GM23338 (cell line): ENCODE measurements around the gene NUDT12. TPM values are rescaled to one million over a fixed set of nuclear protein-coding genes. Genes with fewer than 3 reads are reported as not detected.

Source experiments
- ATAC-seq: fragments of 200-7000 bp; cut with Tn5 transposase; 3 replicates; pipeline ENCODE4 v1.9.1; 2020
- DNase-seq: peaks from one replicate; pipeline ENCODE4 v3.0.0-alpha.2; 2015; ENCODE audit warnings: low spot score
- H2AFZ ChIP-seq: fragments of 200-600 bp; sonication (generic); 2 replicates; pipeline ENCODE4 v1.8.0; 2016; ENCODE audit warnings: antibody characterized with exemption, mild to moderate bottlenecking, moderate library complexity
- H3F3A ChIP-seq: fragments of 200-600 bp; sonication (generic); replicated peaks from 2 replicates; pipeline ENCODE4 v1.8.0; 2017; ENCODE audit warnings: antibody characterized with exemption, mixed run types, low read depth
- H3K27ac ChIP-seq: fragments of 200-600 bp; sonication (generic); 2 replicates; pipeline ENCODE4 v1.6.1; 2016; ENCODE audit warnings: low read depth
- H3K27me3 ChIP-seq: fragments of 200-600 bp; sonication (generic); 2 replicates; pipeline ENCODE4 v1.8.0; 2016; ENCODE audit warnings: mild to moderate bottlenecking, mixed run types, moderate library complexity; ENCODE audit not compliant: insufficient read depth
- H3K36me3 ChIP-seq: fragments of 200-600 bp; sonication (generic); 2 replicates; pipeline ENCODE4 v1.8.0; 2016; ENCODE audit warnings: mild to moderate bottlenecking; ENCODE audit not compliant: insufficient read depth
- H3K4me1 ChIP-seq: fragments of 200-600 bp; sonication (generic); 2 replicates; pipeline ENCODE4 v1.8.0; 2016; ENCODE audit warnings: mild to moderate bottlenecking, moderate library complexity; ENCODE audit not compliant: insufficient read depth
- H3K4me2 ChIP-seq: fragments of 200-600 bp; sonication (generic); 2 replicates; pipeline ENCODE4 v1.7.1; 2017; ENCODE audit warnings: mixed run types
- H3K4me3 ChIP-seq: fragments of 200-600 bp; sonication (generic); 2 replicates; pipeline ENCODE4 v1.6.1; 2016; ENCODE audit warnings: mixed run types
- H3K79me2 ChIP-seq: fragments of 200-600 bp; sonication (generic); replicated peaks from 2 replicates; pipeline ENCODE4 v1.8.0; 2017; ENCODE audit warnings: mild to moderate bottlenecking; ENCODE audit not compliant: insufficient read depth
- H3K9me2 ChIP-seq: fragments of 200-600 bp; sonication (generic); 2 replicates; pipeline ENCODE4 v1.8.0; 2017; ENCODE audit not compliant: insufficient read depth
- H4K20me1 ChIP-seq: fragments of 200-600 bp; sonication (generic); replicated peaks from 2 replicates; pipeline ENCODE4 v1.8.0; 2017; ENCODE audit warnings: mild to moderate bottlenecking; ENCODE audit not compliant: insufficient read depth
- H3K27ac Mint-ChIP-seq: 2 replicates; pipeline ENCODE4 v1.8.0; 2020; ENCODE audit warnings: inconsistent platforms, mild to moderate bottlenecking, moderate library complexity, mixed read lengths
- H3K27me3 Mint-ChIP-seq: 3 replicates; pipeline ENCODE4 v1.8.0; 2022; ENCODE audit warnings: low read depth, mild to moderate bottlenecking, moderate library complexity, mixed read lengths, inconsistent platforms; ENCODE audit not compliant: insufficient read depth, poor library complexity
- H3K36me3 Mint-ChIP-seq: 3 replicates; pipeline ENCODE4 v1.8.0; 2021; ENCODE audit warnings: low read depth, mild to moderate bottlenecking, inconsistent platforms, moderate library complexity, mixed read lengths
- H3K4me1 Mint-ChIP-seq: 3 replicates; pipeline ENCODE4 v1.8.0; 2020; ENCODE audit warnings: mild to moderate bottlenecking, inconsistent platforms, mixed read lengths
- H3K4me3 Mint-ChIP-seq: 3 replicates; pipeline ENCODE4 v1.8.0; 2021; ENCODE audit warnings: moderate library complexity, mild to moderate bottlenecking, inconsistent platforms, mixed read lengths
- H3K9me3 Mint-ChIP-seq: 3 replicates; pipeline ENCODE4 v1.8.0; 2020; ENCODE audit warnings: moderate library complexity, mild to moderate bottlenecking, inconsistent platforms, mixed read lengths
- CREB1 ChIP-seq: fragments of 250-450 bp; sonication (Bioruptor Pico); IDR thresholded peaks from 2 replicates; pipeline ENCODE4 v1.5.0; 2020; ENCODE audit warnings: low read depth, mild to moderate bottlenecking, moderate library complexity
- CTCF ChIP-seq, 2 experiments: fragments of 200-600 bp in 1 of 2; sonication (generic) in 1 of 2; conservative IDR thresholded peaks; 2 replicates each; pipeline versions ENCODE4 v1.5.1 to v1.6.1; 2016 to 2017; ENCODE audit warnings: antibody characterized with exemption in 2 of 2, low read depth in 2 of 2, mild to moderate bottlenecking in 2 of 2, moderate library complexity in 1 of 2
- EZH2 ChIP-seq: fragments of 200-600 bp; sonication (generic); IDR thresholded peaks from one replicate; pipeline ENCODE4 v1.8.0; 2017; ENCODE audit warnings: antibody characterized with exemption, mild to moderate bottlenecking, low read depth; ENCODE audit not compliant: unreplicated experiment
- JUNB ChIP-seq: IDR thresholded peaks from one replicate; pipeline ENCODE4 v1.6.1; 2016; ENCODE audit warnings: antibody characterized with exemption; ENCODE audit not compliant: unreplicated experiment
- NANOG ChIP-seq: IDR thresholded peaks from 2 replicates; pipeline ENCODE4 v1.6.1; 2016; ENCODE audit warnings: antibody characterized with exemption, borderline replicate concordance
- POLR2AphosphoS5 ChIP-seq: IDR thresholded peaks from 2 replicates; pipeline ENCODE4 v1.6.1; 2016; ENCODE audit warnings: antibody characterized with exemption, low read depth
- REST ChIP-seq: IDR thresholded peaks from one replicate; pipeline ENCODE4 v1.6.1; 2018; ENCODE audit warnings: antibody characterized with exemption; ENCODE audit not compliant: unreplicated experiment
- STAT1 ChIP-seq: IDR thresholded peaks from one replicate; pipeline ENCODE4 v1.6.1; 2016; ENCODE audit warnings: antibody characterized with exemption; ENCODE audit not compliant: unreplicated experiment
- ZNF114 ChIP-seq: fragments of 250-450 bp; sonication (Bioruptor Pico); IDR thresholded peaks from 2 replicates; pipeline ENCODE4 v1.5.0; 2020; ENCODE audit warnings: mild to moderate bottlenecking, moderate library complexity
- ZNF331 ChIP-seq: fragments of 250-450 bp; sonication (Bioruptor Pico); IDR thresholded peaks from 2 replicates; pipeline ENCODE4 v1.5.0; 2020; ENCODE audit warnings: low read depth, mild to moderate bottlenecking, moderate library complexity
- ZNF462 ChIP-seq: fragments of 250-450 bp; sonication (Bioruptor Pico); IDR thresholded peaks from 2 replicates; pipeline ENCODE4 v1.5.0; 2020; ENCODE audit warnings: mild to moderate bottlenecking, moderate library complexity
- polyA plus RNA-seq: library from polyadenylated mRNA; unstranded; fragments of >200 nt; fragmentation: Nextera tagmentation; extraction: Ambion mirVana; gene quantifications from 2 replicates; pipeline ENCODE4 v1.2.1, GENCODE V29; 2016
- total RNA-seq: library from RNA; depleted of rRNA; stranded (reverse); fragments of >200 nt; shearing (Covaris generic); gene quantifications from 2 replicates; pipeline ENCODE4 v1.2.3, GENCODE V29; 2014

The NUDT12 gene
- total and polyA plus RNA-seq, 2 experiments from 2014 or later: 11.5 to 12.8 TPM

- no peak for TF ChIP-seq ZNF331 (CRISPR knock-in tag)
- TF ChIP-seq ZNF114 (CRISPR knock-in tag): no peak
- no peak for TF ChIP-seq JUNB
- TF ChIP-seq ZNF462 (CRISPR knock-in tag): no peak
These were observed 6.9 kb upstream of the NUDT12 start (continued) for GRCh38 chr5:103569313-103570060.

GRCh38 chr5:103565719-103566118 is 3.1 kb upstream of the NUDT12 start:
- DNase-seq (no peak), ATAC-seq (no peak)
- Histone ChIP-seq H3K4me2 (no peak overlapping the region), H2AFZ (peak overlapping the region; percentile 6; the same call in 1 of the 2 replicates), H3K4me1 (peaks cover 8% of the 10 kb centered on the region), H3K27ac (no peak overlapping the region), H3K27me3 (no peaks in the 10 kb centered on the region), H3K4me3 (no peak overlapping the region), H4K20me1 (no peaks in the 10 kb centered on the region), H3K9me2 (no peaks in the 10 kb centered on the region), H3K36me3 (no peaks in the 10 kb centered on the region), H3F3A (no peaks in the 10 kb centered on the region), H3K79me2 (peaks cover 5% of the 10 kb centered on the region)
- no peak overlapping the region for H3K27ac Mint-ChIP-seq
- H3K4me3 Mint-ChIP-seq: no peak overlapping the region
- no peaks in the 10 kb centered on the region for H3K27me3 Mint-ChIP-seq
- H3K9me3 Mint-ChIP-seq: no peaks in the 10 kb centered on the region; the same call in 2 of the 3 replicates
- H3K36me3 Mint-ChIP-seq: no peaks in the 10 kb centered on the region
- peaks cover 23% of the 10 kb centered on the region for H3K4me1 Mint-ChIP-seq
- no peak for TF ChIP-seq POLR2AphosphoS5
- TF ChIP-seq STAT1: no peak
- no peak for TF ChIP-seq JUNB
- TF ChIP-seq REST: no peak
- no peak for TF ChIP-seq EZH2
- no peak for TF ChIP-seq CREB1
- TF ChIP-seq NANOG: no peak
- no peak for TF ChIP-seq CTCF (conservative IDR thresholded peaks at IDR 0.05; ENCODE audit: low read depth in 2 of 2)
